ENCODE results near the gene PRR16.

PRR16 gene

GRCh38 chr5:120463006-120463680 is 957 bp upstream of the PRR16 start:
- DNase-seq (ENCODE audit: low read depth in 2 of 2), result no peak

- no peak for DNase-seq (ENCODE audit: low read depth in 2 of 2)
Observed at GRCh38 chr5:120464627-120465435, 731 bp downstream of the PRR16 start.

- no peak for DNase-seq (ENCODE audit: low read depth in 2 of 2)
Observed at GRCh38 chr5:120465436-120465961, 1.4 kb downstream of the PRR16 start.

GRCh38 chr5:120466341-120467006 is 2.4 kb downstream of the PRR16 start:
- DNase-seq (ENCODE audit: low read depth in 2 of 2), result no peak

GRCh38 chr5:120471971-120472370 is 7.9 kb downstream of the PRR16 start:
- DNase-seq (ENCODE audit: low read depth in 2 of 2), result no peak

GRCh38 chr5:120472911-120473310 is 8.8 kb downstream of the PRR16 start:
- DNase-seq (ENCODE audit: low read depth in 2 of 2), result no peak

GRCh38 chr5:120473332-120473731 is 9.2 kb downstream of the PRR16 start:
- DNase-seq (ENCODE audit: low read depth in 2 of 2), result no peak

GRCh38 chr5:120476063-120476462 is 12.0 kb downstream of the PRR16 start:
- DNase-seq (ENCODE audit: low read depth in 2 of 2), result no peak

- no peak for DNase-seq (ENCODE audit: low read depth in 2 of 2)
Observed at GRCh38 chr5:120479066-120479465, 15.0 kb downstream of the PRR16 start.

GRCh38 chr5:120499876-120500563 is 35.9 kb downstream of the PRR16 start:
- DNase-seq (ENCODE audit: low read depth in 2 of 2), result no peak

GRCh38 chr5:120502531-120502930 is 38.4 kb downstream of the PRR16 start:
- DNase-seq (ENCODE audit: low read depth in 2 of 2), result no peak

- no peak for DNase-seq (ENCODE audit: low read depth in 2 of 2)
Observed at GRCh38 chr5:120503341-120503740, 39.2 kb downstream of the PRR16 start.

GRCh38 chr5:120504057-120504456 is 40.0 kb downstream of the PRR16 start:
- DNase-seq (ENCODE audit: low read depth in 2 of 2), result no peak

- no peak for DNase-seq (ENCODE audit: low read depth in 2 of 2)
Observed at GRCh38 chr5:120507197-120507596, 43.1 kb downstream of the PRR16 start.

- DNase-seq (ENCODE audit: low read depth in 2 of 2), result no peak
Observed at GRCh38 chr5:120507800-120508463, 43.8 kb downstream of the PRR16 start.

- no peak for DNase-seq (ENCODE audit: low read depth in 2 of 2)
Observed at GRCh38 chr5:120509053-120509452, 45.0 kb downstream of the PRR16 start.

- DNase-seq (ENCODE audit: low read depth in 2 of 2), result no peak
Observed at GRCh38 chr5:120510098-120510637, 46.1 kb downstream of the PRR16 start.

GRCh38 chr5:120510994-120511686 is 47.0 kb downstream of the PRR16 start:
- DNase-seq (ENCODE audit: low read depth in 2 of 2), result no peak

GRCh38 chr5:120512068-120512467 is 48.0 kb downstream of the PRR16 start:
- DNase-seq (ENCODE audit: low read depth in 2 of 2), result no peak

All from stimulated activated CD8-positive, alpha-beta memory T cell treated with anti-CD3 and anti-CD28 coated beads, Interleukin-2, amount 100 ng/mL, for 48 hours (primary cell).